Astrocyte (in vitro differentiated cells and primary cell): Measurements from ENCODE around the gene ZNF362.

Source experiments
- CTCF ChIP-seq: IDR thresholded peaks from 2 replicates; pipeline ENCODE4 v1.5.1; 2011; ENCODE audit warnings: low read depth, mild to moderate bottlenecking, inconsistent platforms, low read length, moderate library complexity; ENCODE audit not compliant: insufficient read depth
- EZH2 ChIP-seq: IDR thresholded peaks from 2 replicates; pipeline ENCODE4 v1.6.1; 2012; ENCODE audit warnings: mild to moderate bottlenecking, low read length, inconsistent platforms; ENCODE audit not compliant: insufficient read depth

GRCh38 chr1:33334081-33334552 lies 77.8 kb downstream of the ZNF362 start:
- TF ChIP-seq CTCF, result no peak
- TF ChIP-seq EZH2, result no peak
